ENCODE results near the gene ZMIZ2. TPM values are rescaled to one million over a fixed set of nuclear protein-coding genes. Genes with fewer than 3 reads are reported as not detected.
"Not testable (repeated sequence)": the region's sequence is repeated elsewhere in the genome, so short reads cannot be mapped to it uniquely, and the experiment has no call there.

ZMIZ2 gene
- total RNA-seq, 2 experiments from 2014 or later = 82.8 to 106 TPM

DNA sequence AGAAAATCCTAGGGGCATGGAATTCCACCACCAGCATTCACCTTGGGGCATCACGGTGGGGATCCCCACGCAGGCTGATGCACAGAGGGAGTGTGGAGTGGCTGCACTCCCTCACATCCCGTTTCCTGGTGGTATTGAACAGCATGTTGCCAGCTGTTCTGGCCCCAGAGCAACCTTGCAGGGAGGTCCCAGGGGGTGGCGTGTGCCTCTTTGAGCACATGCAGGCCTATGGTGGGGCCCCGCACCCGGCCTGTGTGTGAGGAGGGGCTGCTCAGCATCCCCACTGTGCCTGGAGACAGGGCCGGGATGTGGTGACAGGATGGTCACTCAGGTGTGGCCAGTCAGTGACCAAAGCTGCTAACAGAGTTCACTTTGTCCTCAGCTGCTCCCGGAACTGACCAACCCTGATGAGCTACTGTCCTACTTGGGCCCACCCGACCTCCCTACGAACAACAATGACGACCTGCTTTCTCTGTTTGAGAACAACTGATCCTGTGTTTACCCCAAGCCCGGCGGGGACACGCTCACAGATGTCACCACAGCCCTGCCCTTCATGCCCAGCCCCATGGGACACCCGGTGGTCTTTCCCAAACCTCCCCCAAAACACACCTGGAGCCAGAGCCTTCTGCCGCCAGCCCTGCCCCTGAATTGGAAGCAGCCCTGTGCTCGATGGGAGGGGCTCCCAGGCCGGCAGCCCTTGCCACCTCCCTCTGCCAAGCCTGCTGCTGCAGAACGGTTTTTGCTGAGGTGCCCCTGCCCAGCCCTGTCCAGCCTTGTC lies 18.7 kb downstream of the ZMIZ2 start:
- Mint-ChIP-seq H3K9me3 (ENCODE audit: low read depth) (no peaks in the 10 kb centered on the region), H3K4me1 (peaks cover 31% of the 10 kb centered on the region), H3K4me3 (no peak overlapping the region), H3K27me3 (no peaks in the 10 kb centered on the region), H3K36me3 (ENCODE audit: low read depth) (peaks cover 41% of the 10 kb centered on the region), H3K27ac (peak overlapping the region; percentile 20)
- DNase-seq = no peak
- intact Hi-C loops (cut with DNase I, micrococcal nuclease) = no loop called here
- ATAC-seq = no peak
- CTCF ChIA-PET = interaction anchor here (0.5 to 1.1 kb wide), 6 partner anchors 17 to 369 kb away, joined by 3 to 5 read pairs (median 4); no protein-coding TSS in a partner anchor
- POLR2A ChIA-PET = interaction anchor here (0.6 to 1.1 kb wide), 2 partner anchors 27 to 198 kb away, joined by 3 read pairs; no protein-coding TSS in a partner anchor

DNA sequence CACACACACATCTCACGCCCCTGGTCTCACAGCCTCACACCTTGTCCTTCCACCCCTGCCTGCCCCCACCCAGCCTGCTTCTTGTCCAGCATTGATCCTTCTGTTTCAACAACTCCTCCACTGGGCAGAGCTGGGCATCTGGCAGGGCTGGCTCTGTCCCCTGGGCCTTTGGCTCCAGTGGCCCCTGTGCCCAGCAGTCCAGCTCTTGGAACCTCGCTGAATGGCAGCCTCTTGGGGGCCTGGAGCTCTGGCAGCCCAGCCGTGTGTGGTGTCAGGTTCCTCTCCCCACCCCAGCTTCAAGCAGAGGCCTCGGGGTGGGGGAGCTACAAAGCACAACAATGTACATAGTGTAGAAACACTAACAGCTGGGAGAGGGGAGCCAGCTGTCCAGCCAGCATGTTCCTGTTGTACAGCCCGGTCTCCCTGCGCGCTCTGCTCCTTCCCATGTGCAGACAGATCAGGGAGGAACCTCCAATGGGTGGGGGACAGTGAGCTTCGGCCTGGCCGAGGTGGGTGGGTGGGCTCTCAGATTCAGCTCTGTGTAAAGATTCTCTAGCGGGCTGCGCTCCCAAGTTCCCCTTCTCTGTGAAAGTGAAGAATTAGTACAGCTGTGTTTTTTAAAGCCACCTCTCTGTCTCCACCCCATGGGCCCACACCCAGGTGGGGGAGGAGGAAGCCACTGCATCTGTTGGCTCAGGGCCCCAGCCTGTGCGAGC lies 19.4 kb downstream of the ZMIZ2 start:
- peaks cover 31% of the 10 kb centered on the region for H3K4me1 Mint-ChIP-seq
- no peak overlapping the region for H3K4me3 Mint-ChIP-seq
- peaks cover 37% of the 10 kb centered on the region for H3K36me3 Mint-ChIP-seq (ENCODE audit: low read depth)
- H3K9me3 Mint-ChIP-seq (ENCODE audit: low read depth) = no peaks in the 10 kb centered on the region
- H3K27me3 Mint-ChIP-seq = no peaks in the 10 kb centered on the region
- H3K27ac Mint-ChIP-seq = peak overlapping the region; percentile 20
- POLR2A ChIA-PET = interaction anchor here (0.6 to 1.1 kb wide), 3 partner anchors 27 to 198 kb away, joined by 3 read pairs; no protein-coding TSS in a partner anchor
- intact Hi-C loops (cut with DNase I, micrococcal nuclease) = no loop called here
- CTCF ChIA-PET = interaction anchor here (0.5 to 1.1 kb wide), 7 partner anchors 17 to 368 kb away, joined by 3 to 5 read pairs (median 4); no protein-coding TSS in a partner anchor
- ATAC-seq (peak; percentile 59), DNase-seq (peak; percentile 36)

DNA sequence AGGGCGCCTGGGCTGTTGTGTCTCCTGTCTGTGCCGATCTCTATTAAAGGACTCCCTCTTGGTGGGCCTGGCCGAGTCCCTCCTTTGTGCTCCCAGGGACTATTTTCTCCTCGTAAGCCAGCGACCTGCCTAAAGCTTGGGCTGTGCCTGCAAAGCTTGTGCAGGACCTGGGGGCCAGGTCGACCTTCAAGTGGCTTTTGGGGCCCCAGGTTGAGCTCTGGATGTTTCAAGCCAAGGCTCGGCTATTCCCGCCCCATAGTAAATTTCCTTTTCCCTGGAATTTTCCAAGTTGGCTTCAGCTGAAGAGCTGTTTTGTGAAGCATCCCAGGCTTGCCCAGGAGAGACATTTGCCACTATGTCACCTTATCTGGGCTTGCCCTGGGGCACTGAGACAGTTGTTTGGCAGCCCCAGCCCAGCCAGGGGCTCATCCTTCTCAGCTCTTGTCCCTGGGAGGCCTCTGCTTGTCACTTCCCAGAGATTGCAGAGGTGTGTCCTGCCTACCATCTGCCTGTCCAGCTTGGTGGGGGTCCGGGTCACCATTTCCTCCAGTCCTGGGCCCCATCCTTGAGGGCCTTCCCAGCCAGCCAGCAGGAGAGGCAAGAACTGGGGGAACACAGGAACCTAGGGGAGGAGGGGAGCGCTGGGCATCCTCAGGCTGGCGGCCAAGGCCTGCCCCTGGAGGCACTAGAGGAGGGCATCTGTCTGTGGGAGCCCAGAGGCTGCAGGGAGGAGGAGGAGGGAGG lies 20.2 kb downstream of the ZMIZ2 start:
- peaks cover 31% of the 10 kb centered on the region for H3K36me3 Mint-ChIP-seq (ENCODE audit: low read depth)

DNA sequence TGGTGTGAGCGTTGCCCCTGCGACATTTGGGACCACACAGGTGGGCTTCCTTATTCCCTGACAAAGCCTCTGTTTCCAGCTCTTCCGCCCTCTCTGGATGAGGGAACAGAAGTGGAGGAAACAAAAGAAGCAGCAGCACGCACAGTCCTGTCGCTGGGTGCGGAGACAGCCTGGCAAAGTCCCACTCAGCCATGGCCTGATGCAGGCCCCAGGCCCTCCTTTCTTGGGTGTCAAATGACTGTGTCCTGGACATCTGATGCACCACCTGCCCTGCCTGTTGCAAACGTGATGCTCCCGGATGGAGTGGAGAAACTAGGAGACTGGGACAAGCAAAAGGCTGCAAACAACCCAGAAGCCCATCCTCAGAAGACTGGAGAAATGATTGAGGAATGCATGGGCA lies 20.7 kb downstream of the ZMIZ2 start:
- no peak overlapping the region for H3K27ac Mint-ChIP-seq
- ATAC-seq (no peak), DNase-seq (no peak)
- H3K36me3 Mint-ChIP-seq (ENCODE audit: low read depth) = peaks cover 29% of the 10 kb centered on the region
- ChIA-PET POLR2A (no interaction called here), CTCF (interaction anchor here (1.1 kb wide), 1 partner anchor 31 kb away, joined by 3 read pairs; no protein-coding TSS in a partner anchor)
- intact Hi-C loops (cut with DNase I, micrococcal nuclease) = no loop called here
- H3K4me1 Mint-ChIP-seq = peaks cover 31% of the 10 kb centered on the region
- H3K9me3 Mint-ChIP-seq (ENCODE audit: low read depth) = no peaks in the 10 kb centered on the region
- no peaks in the 10 kb centered on the region for H3K27me3 Mint-ChIP-seq
- no peak overlapping the region for H3K4me3 Mint-ChIP-seq

More for the DNA sequence above, 20.2 kb downstream of the ZMIZ2 start:
- no peak overlapping the region for H3K27ac Mint-ChIP-seq
- no peak overlapping the region for H3K4me3 Mint-ChIP-seq
- DNase-seq (no peak), ATAC-seq (no peak)
- peaks cover 31% of the 10 kb centered on the region for H3K4me1 Mint-ChIP-seq
- intact Hi-C loops (cut with DNase I, micrococcal nuclease) = no loop called here
- no peaks in the 10 kb centered on the region for H3K9me3 Mint-ChIP-seq (ENCODE audit: low read depth)
- no peaks in the 10 kb centered on the region for H3K27me3 Mint-ChIP-seq
- CTCF ChIA-PET = interaction anchor here (0.6 to 1.1 kb wide), 6 partner anchors 179 to 367 kb away, joined by 3 to 5 read pairs (median 4); no protein-coding TSS in a partner anchor
- POLR2A ChIA-PET = interaction anchor here (0.6 kb wide), 1 partner anchor 95 kb away, joined by 3 read pairs; no protein-coding TSS in a partner anchor

GRCh38 chr7:44769776-44770294 lies 21.2 kb downstream of the ZMIZ2 start:
- peak; percentile 28 for DNase-seq

GRCh38 chr7:44771358-44771757 lies 22.7 kb downstream of the ZMIZ2 start:
- Mint-ChIP-seq H3K27ac (no peak overlapping the region), H3K36me3 (ENCODE audit: low read depth) (peaks cover 20% of the 10 kb centered on the region), H3K27me3 (no peaks in the 10 kb centered on the region), H3K4me1 (peaks cover 31% of the 10 kb centered on the region), H3K9me3 (ENCODE audit: low read depth) (no peaks in the 10 kb centered on the region), H3K4me3 (no peak overlapping the region)
- DNase-seq (no peak), ATAC-seq (no peak)
- intact Hi-C loops (cut with DNase I, micrococcal nuclease) = no loop called here
- POLR2A ChIA-PET = interaction anchor here (0.5 kb wide), 1 partner anchor 33 kb away, joined by 3 read pairs; no protein-coding TSS in a partner anchor
- CTCF ChIA-PET = interaction anchor here (1.0 kb wide), 1 partner anchor 77 kb away, joined by 3 read pairs; the partner anchor contains the start of gene H2AZ2

More at GRCh38 chr7:44769776-44770294, 21.2 kb downstream of the ZMIZ2 start:
- POLR2A ChIA-PET = no interaction called here
- H3K4me1 Mint-ChIP-seq = peaks cover 31% of the 10 kb centered on the region
- ATAC-seq = peak; percentile 45
- peaks cover 27% of the 10 kb centered on the region for H3K36me3 Mint-ChIP-seq (ENCODE audit: low read depth)
- H3K27ac Mint-ChIP-seq = peak overlapping the region; percentile 32
- no peak overlapping the region for H3K4me3 Mint-ChIP-seq
- H3K9me3 Mint-ChIP-seq (ENCODE audit: low read depth) = no peaks in the 10 kb centered on the region
- CTCF ChIA-PET = interaction anchor here (1.1 kb wide), 1 partner anchor 32 kb away, joined by 3 read pairs; no protein-coding TSS in a partner anchor
- no peaks in the 10 kb centered on the region for H3K27me3 Mint-ChIP-seq
- intact Hi-C loops (cut with DNase I, micrococcal nuclease) = no loop called here

- Mint-ChIP-seq H3K27me3 (no peaks in the 10 kb centered on the region), H3K4me1 (peaks cover 30% of the 10 kb centered on the region), H3K27ac (no peak overlapping the region), H3K36me3 (ENCODE audit: low read depth) (peaks cover 13% of the 10 kb centered on the region), H3K4me3 (no peak overlapping the region), H3K9me3 (ENCODE audit: low read depth) (no peaks in the 10 kb centered on the region)
- no peak for DNase-seq
- ATAC-seq = no peak
- ChIA-PET POLR2A (no interaction called here), CTCF (interaction anchor here (0.6 to 1.0 kb wide), 2 partner anchors 16 to 76 kb away, joined by 3 read pairs; partner anchors contain the start of gene H2AZ2)
- intact Hi-C loops (cut with DNase I, micrococcal nuclease) = no loop called here
Observed at GRCh38 chr7:44772440-44772839, 23.8 kb downstream of the ZMIZ2 start.

DNA sequence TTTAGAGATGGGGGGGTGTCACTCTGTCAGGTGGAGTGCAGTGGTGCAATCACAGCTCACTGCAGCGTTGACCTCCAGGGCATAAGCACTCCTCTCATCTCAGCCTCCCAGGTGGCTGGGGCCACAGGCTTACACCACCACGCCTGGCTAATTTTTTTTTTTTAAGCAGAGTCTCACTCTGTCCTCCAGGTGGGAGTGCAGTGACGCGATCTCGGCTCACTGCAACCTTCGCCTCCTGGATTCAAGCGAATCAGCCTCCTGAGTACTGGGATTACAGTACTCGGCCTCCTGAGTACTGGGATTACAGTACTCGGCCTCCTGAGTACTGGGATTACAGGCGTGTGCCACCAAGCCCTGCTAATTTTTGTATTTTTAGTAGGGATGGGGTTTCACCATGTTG lies 24.2 kb downstream of the ZMIZ2 start:
- Mint-ChIP-seq H3K4me1 (peaks cover 25% of the 10 kb centered on the region), H3K27ac (no peak overlapping the region), H3K9me3 (ENCODE audit: low read depth) (no peaks in the 10 kb centered on the region), H3K27me3 (no peaks in the 10 kb centered on the region), H3K36me3 (ENCODE audit: low read depth) (peaks cover 9% of the 10 kb centered on the region), H3K4me3 (no peak overlapping the region)
- ChIA-PET CTCF (no interaction called here), POLR2A (no interaction called here)
- ATAC-seq (peak; percentile 20), DNase-seq (no peak)
- intact Hi-C loops (cut with DNase I, micrococcal nuclease) = no loop called here

GRCh38 chr7:44774486-44774885 lies 25.8 kb downstream of the ZMIZ2 start:
- intact Hi-C loops (cut with DNase I, micrococcal nuclease); H3K36me3 Mint-ChIP-seq (ENCODE audit: low read depth); H3K4me1 Mint-ChIP-seq; H3K27ac Mint-ChIP-seq; ATAC-seq; H3K27me3 Mint-ChIP-seq; H3K4me3 Mint-ChIP-seq; H3K9me3 Mint-ChIP-seq (ENCODE audit: low read depth); DNase-seq: not testable (repeated sequence)
- ChIA-PET CTCF (interaction anchor here (0.7 kb wide), 1 partner anchor 150 kb away, joined by 4 read pairs; no protein-coding TSS in a partner anchor), POLR2A (interaction anchor here (0.7 kb wide), 1 partner anchor 182 kb away, joined by 4 read pairs; no protein-coding TSS in a partner anchor)

- Mint-ChIP-seq H3K27ac (no peak overlapping the region), H3K4me3 (no peak overlapping the region), H3K27me3 (no peaks in the 10 kb centered on the region), H3K4me1 (no peaks in the 10 kb centered on the region), H3K36me3 (ENCODE audit: low read depth) (no peaks in the 10 kb centered on the region), H3K9me3 (ENCODE audit: low read depth) (no peaks in the 10 kb centered on the region)
- DNase-seq (no peak), ATAC-seq (no peak)
- intact Hi-C loops (cut with DNase I, micrococcal nuclease) = no loop called here
- CTCF ChIA-PET = no interaction called here
- POLR2A ChIA-PET = no interaction called here
Observed at GRCh38 chr7:44775383-44776107, 26.9 kb downstream of the ZMIZ2 start.
